OCI-LY3 (cell line): ENCODE data around the gene CDCA3.

Experiments
- CTCF ChIP-seq: fragments of 200-600, 300-600 bp; sonication (generic); IDR thresholded peaks from 2 replicates; pipeline ENCODE4 v1.5.1; 2014; ENCODE audit warnings: antibody characterized with exemption, low read length, low read depth
- EZH2phosphoT487 ChIP-seq: fragments of 200-600 bp; shearing (Covaris generic); IDR thresholded peaks from 2 replicates; pipeline ENCODE4 v1.6.1; 2018; ENCODE audit warnings: antibody characterized with exemption, mixed run types, low read depth

GRCh38 chr12:6843118-6843902, 7.8 kb downstream of the CDCA3 start:
- TF ChIP-seq CTCF (peak; percentile 18), EZH2phosphoT487 (no peak)
